ENCODE results near the gene LRG1. TPM values are rescaled to one million over a fixed set of nuclear protein-coding genes. Genes with fewer than 3 reads are reported as not detected.
A peak's percentile ranks its signal among the peaks of the same experiment; 100 is the strongest.

The LRG1 gene
- total and polyA plus RNA-seq, 2 experiments from 2014 or later = 0.21 to 0.45 TPM

DNA sequence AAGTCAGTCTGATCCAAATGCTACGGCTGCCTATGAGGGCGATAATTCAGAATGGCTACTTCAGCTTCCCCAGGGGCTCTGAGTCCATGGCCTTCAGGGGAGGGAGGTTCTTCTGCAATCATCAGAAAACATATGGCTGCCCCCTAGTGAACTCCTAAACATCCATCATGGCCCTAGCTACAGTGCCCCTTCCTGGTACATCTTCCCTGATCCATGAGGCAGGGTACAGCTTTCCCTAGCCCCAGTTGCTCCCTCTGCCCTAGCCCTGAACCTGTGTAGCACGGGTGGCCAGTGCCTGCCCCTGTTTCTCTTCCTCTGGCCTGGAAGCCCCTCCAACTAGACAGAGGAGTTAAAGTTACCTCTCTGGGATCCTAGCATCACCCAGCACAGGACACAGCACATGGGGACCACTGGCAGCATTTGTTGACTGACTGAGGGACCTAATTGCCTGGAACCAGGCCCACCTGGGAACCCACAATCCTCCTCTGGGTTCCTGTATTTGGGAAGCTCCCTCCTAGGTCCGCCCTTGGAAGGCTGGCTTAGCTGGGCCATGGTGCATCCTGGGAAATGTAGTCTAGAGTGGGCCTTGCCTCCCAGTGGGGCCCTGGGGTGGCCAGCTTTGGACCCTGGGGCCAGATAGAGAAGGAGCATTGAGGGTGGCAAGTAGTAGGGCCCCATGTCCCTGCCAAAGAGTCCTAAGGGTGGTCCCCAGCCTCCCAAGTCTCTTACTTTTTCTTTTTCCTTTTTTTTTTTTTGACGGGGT lies 37.4 kb upstream of the LRG1 start:
- H3K27me3 ChIP-seq (ENCODE audit: insufficient read depth) = peaks cover 6% of the 10 kb centered on the region
- no peak overlapping the region for H2AFZ ChIP-seq
- H3K4me3 ChIP-seq = no peak overlapping the region
- DNase-seq (ENCODE audit: low spot score) (peak; percentile 69), ATAC-seq (peak; percentile 10)
- no peaks in the 10 kb centered on the region for H3K9me3 Mint-ChIP-seq
- no peak overlapping the region; the same call in 2 of the 3 replicates for H3K4me3 Mint-ChIP-seq
- H4K20me1 ChIP-seq (replicated peaks; ENCODE audit: insufficient read depth) = peaks cover 12% of the 10 kb centered on the region; the same call in 1 of the 2 replicates
- H3K27ac ChIP-seq (ENCODE audit: low read depth) = no peak overlapping the region
- TF ChIP-seq EZH2 (IDR thresholded peaks at IDR 0.05; ENCODE audit: low read depth, unreplicated experiment) (no peak), JUNB (IDR thresholded peaks at IDR 0.05; ENCODE audit: unreplicated experiment) (no peak), ZNF114 (CRISPR knock-in tag; IDR thresholded peaks at IDR 0.05) (no peak), EZH2phosphoT487 (IDR thresholded peaks at IDR 0.05; ENCODE audit: unreplicated experiment) (no peak), STAT1 (IDR thresholded peaks at IDR 0.05; ENCODE audit: unreplicated experiment) (no peak), CTCF (conservative IDR thresholded peaks at IDR 0.05; ENCODE audit: low read depth in 2 of 2) (no peak), ZNF331 (CRISPR knock-in tag; IDR thresholded peaks at IDR 0.05; ENCODE audit: low read depth) (no peak), NANOG (IDR thresholded peaks at IDR 0.05; ENCODE audit: borderline replicate concordance) (no peak), ZNF462 (CRISPR knock-in tag; IDR thresholded peaks at IDR 0.05) (no peak), CREB1 (CRISPR knock-in tag; IDR thresholded peaks at IDR 0.05; ENCODE audit: low read depth) (no peak), POLR2AphosphoS5 (IDR thresholded peaks at IDR 0.05; ENCODE audit: low read depth) (no peak)
- TF ChIP-seq, protein P1, sequence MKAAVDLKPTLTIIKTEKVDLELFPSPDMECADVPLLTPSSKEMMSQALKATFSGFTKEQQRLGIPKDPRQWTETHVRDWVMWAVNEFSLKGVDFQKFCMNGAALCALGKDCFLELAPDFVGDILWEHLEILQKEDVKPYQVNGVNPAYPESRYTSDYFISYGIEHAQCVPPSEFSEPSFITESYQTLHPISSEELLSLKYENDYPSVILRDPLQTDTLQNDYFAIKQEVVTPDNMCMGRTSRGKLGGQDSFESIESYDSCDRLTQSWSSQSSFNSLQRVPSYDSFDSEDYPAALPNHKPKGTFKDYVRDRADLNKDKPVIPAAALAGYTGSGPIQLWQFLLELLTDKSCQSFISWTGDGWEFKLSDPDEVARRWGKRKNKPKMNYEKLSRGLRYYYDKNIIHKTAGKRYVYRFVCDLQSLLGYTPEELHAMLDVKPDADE (IDR thresholded peaks at IDR 0.05) = no peak
- TF ChIP-seq, protein P2, sequence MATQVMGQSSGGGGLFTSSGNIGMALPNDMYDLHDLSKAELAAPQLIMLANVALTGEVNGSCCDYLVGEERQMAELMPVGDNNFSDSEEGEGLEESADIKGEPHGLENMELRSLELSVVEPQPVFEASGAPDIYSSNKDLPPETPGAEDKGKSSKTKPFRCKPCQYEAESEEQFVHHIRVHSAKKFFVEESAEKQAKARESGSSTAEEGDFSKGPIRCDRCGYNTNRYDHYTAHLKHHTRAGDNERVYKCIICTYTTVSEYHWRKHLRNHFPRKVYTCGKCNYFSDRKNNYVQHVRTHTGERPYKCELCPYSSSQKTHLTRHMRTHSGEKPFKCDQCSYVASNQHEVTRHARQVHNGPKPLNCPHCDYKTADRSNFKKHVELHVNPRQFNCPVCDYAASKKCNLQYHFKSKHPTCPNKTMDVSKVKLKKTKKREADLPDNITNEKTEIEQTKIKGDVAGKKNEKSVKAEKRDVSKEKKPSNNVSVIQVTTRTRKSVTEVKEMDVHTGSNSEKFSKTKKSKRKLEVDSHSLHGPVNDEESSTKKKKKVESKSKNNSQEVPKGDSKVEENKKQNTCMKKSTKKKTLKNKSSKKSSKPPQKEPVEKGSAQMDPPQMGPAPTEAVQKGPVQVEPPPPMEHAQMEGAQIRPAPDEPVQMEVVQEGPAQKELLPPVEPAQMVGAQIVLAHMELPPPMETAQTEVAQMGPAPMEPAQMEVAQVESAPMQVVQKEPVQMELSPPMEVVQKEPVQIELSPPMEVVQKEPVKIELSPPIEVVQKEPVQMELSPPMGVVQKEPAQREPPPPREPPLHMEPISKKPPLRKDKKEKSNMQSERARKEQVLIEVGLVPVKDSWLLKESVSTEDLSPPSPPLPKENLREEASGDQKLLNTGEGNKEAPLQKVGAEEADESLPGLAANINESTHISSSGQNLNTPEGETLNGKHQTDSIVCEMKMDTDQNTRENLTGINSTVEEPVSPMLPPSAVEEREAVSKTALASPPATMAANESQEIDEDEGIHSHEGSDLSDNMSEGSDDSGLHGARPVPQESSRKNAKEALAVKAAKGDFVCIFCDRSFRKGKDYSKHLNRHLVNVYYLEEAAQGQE (IDR thresholded peaks at IDR 0.05; ENCODE audit: unreplicated experiment) = no peak
- H3K4me1 ChIP-seq (ENCODE audit: insufficient read depth) = peaks cover 22% of the 10 kb centered on the region
- peaks cover 25% of the 10 kb centered on the region for H3K4me1 Mint-ChIP-seq
- peaks cover 27% of the 10 kb centered on the region for H3K79me2 ChIP-seq (replicated peaks; ENCODE audit: insufficient read depth)
- no peak overlapping the region for H3K27ac Mint-ChIP-seq
- no peaks in the 10 kb centered on the region for H3K36me3 ChIP-seq (ENCODE audit: insufficient read depth)
- no peak overlapping the region for H3K4me2 ChIP-seq
- no peaks in the 10 kb centered on the region for H3K36me3 Mint-ChIP-seq (ENCODE audit: low read depth)
- H3K9me2 ChIP-seq (ENCODE audit: insufficient read depth) = no peaks in the 10 kb centered on the region
- peaks cover 24% of the 10 kb centered on the region for H3F3A ChIP-seq (replicated peaks; ENCODE audit: low read depth)
- peaks cover 21% of the 10 kb centered on the region for H3K27me3 Mint-ChIP-seq (ENCODE audit: insufficient read depth, low read depth, poor library complexity)

All from GM23338 (cell line).